ENCODE measurements around the gene RHBDD1. TPM values are rescaled to one million over a fixed set of nuclear protein-coding genes. Genes with fewer than 3 reads are reported as not detected.
A peak's percentile ranks its signal among the peaks of the same experiment; 100 is the strongest.

The RHBDD1 gene
- total RNA-seq, 1 donor: 38.9 TPM

- no peak overlapping the region for H3K4me3 ChIP-seq (ENCODE audit: low read depth, low read length)
- DNase-seq (ENCODE audit: low read depth): no peak
- TF ChIP-seq CTCF (IDR thresholded peaks at IDR 0.05; ENCODE audit: insufficient read depth, low read depth, low read length): peak; percentile 15
Measured at GRCh38 chr2:226932443-226932842, 96.6 kb downstream of the RHBDD1 start.

GRCh38 chr2:226934546-226935201 lies 98.8 kb downstream of the RHBDD1 start:
- no peak for TF ChIP-seq CTCF (IDR thresholded peaks at IDR 0.05; ENCODE audit: insufficient read depth, low read depth, low read length)
- no peak overlapping the region for H3K4me3 ChIP-seq (ENCODE audit: low read depth, low read length)
- DNase-seq (ENCODE audit: low read depth): no peak

GRCh38 chr2:226943862-226944620 lies 108.2 kb downstream of the RHBDD1 start:
- no peak overlapping the region for H3K4me3 ChIP-seq (ENCODE audit: low read depth, low read length)
- no peak for TF ChIP-seq CTCF (IDR thresholded peaks at IDR 0.05; ENCODE audit: insufficient read depth, low read depth, low read length)
- DNase-seq (ENCODE audit: low read depth): no peak

- no peak for TF ChIP-seq CTCF (IDR thresholded peaks at IDR 0.05; ENCODE audit: insufficient read depth, low read depth, low read length)
- no peak overlapping the region for H3K4me3 ChIP-seq (ENCODE audit: low read depth, low read length)
- no peak for DNase-seq (ENCODE audit: low read depth)
Measured at GRCh38 chr2:226953206-226953605, 117.4 kb downstream of the RHBDD1 start.

- TF ChIP-seq CTCF (IDR thresholded peaks at IDR 0.05; ENCODE audit: insufficient read depth, low read depth, low read length): no peak
- DNase-seq (ENCODE audit: low read depth): no peak
- no peak overlapping the region for H3K4me3 ChIP-seq (ENCODE audit: low read depth, low read length)
Measured at GRCh38 chr2:226953826-226954225, 118.0 kb downstream of the RHBDD1 start.

GRCh38 chr2:226956659-226957058 lies 120.8 kb downstream of the RHBDD1 start:
- DNase-seq (ENCODE audit: low read depth): no peak
- no peak overlapping the region for H3K4me3 ChIP-seq (ENCODE audit: low read depth, low read length)
- no peak for TF ChIP-seq CTCF (IDR thresholded peaks at IDR 0.05; ENCODE audit: insufficient read depth, low read depth, low read length)

All from fibroblast of villous mesenchyme (primary cell).